DOHH2 (cell line): ENCODE data around the gene PTGES3.

ENCODE experiments used
- H3F3A ChIP-seq: fragments of 200-600 bp; sonication (generic), shearing (Covaris generic); 2 replicates; pipeline ENCODE4 v1.6.0; 2016; ENCODE audit warnings: antibody characterized with exemption, mild to moderate bottlenecking; ENCODE audit not compliant: control insufficient read depth, insufficient read depth
- H3K27ac ChIP-seq: fragments of 200-600 bp; sonication (generic); 2 replicates; pipeline ENCODE4 v1.5.1; 2014; ENCODE audit warnings: low read depth, mild to moderate bottlenecking, low read length, moderate library complexity
- H3K27me3 ChIP-seq: fragments of 200-600 bp; sonication (generic); 2 replicates; pipeline ENCODE4 v1.6.1; 2014; ENCODE audit warnings: mild to moderate bottlenecking, low read length, mixed read lengths; ENCODE audit not compliant: control insufficient read depth
- H3K36me3 ChIP-seq: fragments of 200-600 bp; sonication (generic); 2 replicates; pipeline ENCODE4 v1.6.1; 2014; ENCODE audit warnings: mild to moderate bottlenecking, low read length, moderate library complexity, mixed read lengths; ENCODE audit not compliant: control insufficient read depth
- H3K4me1 ChIP-seq: fragments of 200-600 bp; sonication (generic); 2 replicates; pipeline ENCODE4 v1.6.1; 2014; ENCODE audit warnings: mild to moderate bottlenecking, low read length, mixed read lengths; ENCODE audit not compliant: control insufficient read depth
- H3K4me2 ChIP-seq: fragments of 200-600 bp; sonication (generic); 2 replicates; pipeline ENCODE4 v1.6.0; 2014; ENCODE audit warnings: mild to moderate bottlenecking, low read length, moderate library complexity
- H3K4me3 ChIP-seq: fragments of 200-600 bp; sonication (generic); 2 replicates; pipeline ENCODE4 v1.5.1; 2014; ENCODE audit warnings: mild to moderate bottlenecking, low read length, mixed read lengths
- H3K79me2 ChIP-seq: fragments of 200-600 bp; sonication (generic); 2 replicates; pipeline ENCODE4 v1.6.1; 2014; ENCODE audit warnings: mild to moderate bottlenecking, low read length, mixed read lengths; ENCODE audit not compliant: control insufficient read depth
- H3K9me2 ChIP-seq: fragments of 200-600 bp; sonication (generic); replicated peaks from 2 replicates; pipeline ENCODE4 v1.6.1; 2014; ENCODE audit warnings: mild to moderate bottlenecking, low read length, mixed read lengths; ENCODE audit not compliant: control insufficient read depth
- H3K9me3 ChIP-seq: fragments of 200-600 bp; sonication (generic); 2 replicates; pipeline ENCODE4 v1.6.1; 2014; ENCODE audit warnings: antibody characterized with exemption, low read length, mixed read lengths; ENCODE audit not compliant: control insufficient read depth, insufficient read depth
- H4K20me1 ChIP-seq: fragments of 200-600 bp; sonication (generic); 2 replicates; pipeline ENCODE4 v1.6.0; 2014; ENCODE audit warnings: low read depth, mild to moderate bottlenecking, antibody characterized with exemption, low read length, moderate library complexity; ENCODE audit not compliant: control insufficient read depth, insufficient read depth
- EZH2phosphoT487 ChIP-seq: fragments of 200-600 bp; sonication (generic); IDR thresholded peaks from 2 replicates; pipeline ENCODE4 v1.6.1; 2017; ENCODE audit warnings: borderline replicate concordance, mild to moderate bottlenecking, antibody characterized with exemption, low read length, moderate library complexity, mixed read lengths
- TF ChIP-seq, protein P1 (sequence below): fragments of 200-600 bp; sonication (generic); IDR thresholded peaks from one replicate; pipeline ENCODE4 v1.5.1; 2014; ENCODE audit warnings: antibody characterized with exemption, mild to moderate bottlenecking, low read depth, low read length; ENCODE audit not compliant: poor library complexity, severe bottlenecking

The PTGES3 gene

DNA sequence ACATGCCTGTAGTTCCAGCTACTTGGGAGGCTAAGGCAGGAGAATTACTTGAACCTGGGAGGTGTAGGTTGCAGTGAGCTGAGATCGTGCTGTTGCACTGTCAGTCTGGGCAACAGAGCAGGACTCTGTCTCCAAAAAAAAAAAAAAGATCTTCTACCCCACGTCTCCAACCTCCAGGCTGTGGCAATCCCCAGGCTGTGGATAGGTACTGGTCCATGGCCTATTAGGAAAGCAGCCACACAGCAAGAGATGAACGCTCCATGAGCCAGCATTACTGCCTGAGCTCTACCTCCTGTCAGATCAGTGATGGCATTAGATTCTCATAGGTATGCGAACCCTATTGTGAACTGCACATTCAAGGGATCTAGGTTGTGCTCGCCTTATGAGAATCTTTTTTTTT, 6.1 kb upstream of the PTGES3 start:
- no peaks in the 10 kb centered on the region for H3K27me3 ChIP-seq

DNA sequence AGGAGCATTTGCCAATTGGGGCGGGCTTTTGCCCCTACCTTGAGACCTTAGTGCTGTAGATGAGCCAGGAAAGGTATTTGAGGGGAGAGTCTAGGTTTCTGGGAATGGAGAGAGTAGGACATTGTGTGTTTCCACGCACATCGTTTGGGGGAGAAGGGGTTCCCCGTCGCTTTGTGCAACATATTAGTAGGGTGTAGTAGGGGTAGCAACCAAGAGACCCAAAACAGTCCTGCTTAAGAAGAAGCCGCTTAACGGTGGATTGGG, 694 bp upstream of the PTGES3 start:
- peak overlapping the region; percentile 79 for H3K4me2 ChIP-seq
- no peaks in the 10 kb centered on the region for H3K27me3 ChIP-seq
- peak overlapping the region; percentile 92 for H3K27ac ChIP-seq
- H3K36me3 ChIP-seq = peaks cover 41% of the 10 kb centered on the region
- peaks cover 17% of the 10 kb centered on the region for H3K4me1 ChIP-seq
- peaks cover 8% of the 10 kb centered on the region; the same call in 1 of the 2 replicates for H4K20me1 ChIP-seq
- H3K9me2 ChIP-seq = no peaks in the 10 kb centered on the region
- peaks cover 58% of the 10 kb centered on the region for H3K79me2 ChIP-seq
- peak overlapping the region; percentile 84 for H3K4me3 ChIP-seq
- no peaks in the 10 kb centered on the region for H3K9me3 ChIP-seq
- TF ChIP-seq, protein P1, sequence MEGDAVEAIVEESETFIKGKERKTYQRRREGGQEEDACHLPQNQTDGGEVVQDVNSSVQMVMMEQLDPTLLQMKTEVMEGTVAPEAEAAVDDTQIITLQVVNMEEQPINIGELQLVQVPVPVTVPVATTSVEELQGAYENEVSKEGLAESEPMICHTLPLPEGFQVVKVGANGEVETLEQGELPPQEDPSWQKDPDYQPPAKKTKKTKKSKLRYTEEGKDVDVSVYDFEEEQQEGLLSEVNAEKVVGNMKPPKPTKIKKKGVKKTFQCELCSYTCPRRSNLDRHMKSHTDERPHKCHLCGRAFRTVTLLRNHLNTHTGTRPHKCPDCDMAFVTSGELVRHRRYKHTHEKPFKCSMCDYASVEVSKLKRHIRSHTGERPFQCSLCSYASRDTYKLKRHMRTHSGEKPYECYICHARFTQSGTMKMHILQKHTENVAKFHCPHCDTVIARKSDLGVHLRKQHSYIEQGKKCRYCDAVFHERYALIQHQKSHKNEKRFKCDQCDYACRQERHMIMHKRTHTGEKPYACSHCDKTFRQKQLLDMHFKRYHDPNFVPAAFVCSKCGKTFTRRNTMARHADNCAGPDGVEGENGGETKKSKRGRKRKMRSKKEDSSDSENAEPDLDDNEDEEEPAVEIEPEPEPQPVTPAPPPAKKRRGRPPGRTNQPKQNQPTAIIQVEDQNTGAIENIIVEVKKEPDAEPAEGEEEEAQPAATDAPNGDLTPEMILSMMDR = no peak
- TF ChIP-seq EZH2phosphoT487 = no peak
- H3F3A ChIP-seq = peaks cover 13% of the 10 kb centered on the region

More for the DNA sequence above, 6.1 kb upstream of the PTGES3 start:
- Histone ChIP-seq H3F3A (peaks cover 3% of the 10 kb centered on the region; the same call in 1 of the 2 replicates), H3K27ac (no peak overlapping the region), H3K9me2 (no peaks in the 10 kb centered on the region), H3K4me2 (no peak overlapping the region), H3K9me3 (no peaks in the 10 kb centered on the region), H3K36me3 (no peaks in the 10 kb centered on the region; the same call in 1 of the 2 replicates), H4K20me1 (no peaks in the 10 kb centered on the region), H3K4me3 (no peak overlapping the region), H3K79me2 (peaks cover 8% of the 10 kb centered on the region), H3K4me1 (no peaks in the 10 kb centered on the region; the same call in 1 of the 2 replicates)
- no peak for TF ChIP-seq EZH2phosphoT487
- TF ChIP-seq, protein P1 = no peak

DNA sequence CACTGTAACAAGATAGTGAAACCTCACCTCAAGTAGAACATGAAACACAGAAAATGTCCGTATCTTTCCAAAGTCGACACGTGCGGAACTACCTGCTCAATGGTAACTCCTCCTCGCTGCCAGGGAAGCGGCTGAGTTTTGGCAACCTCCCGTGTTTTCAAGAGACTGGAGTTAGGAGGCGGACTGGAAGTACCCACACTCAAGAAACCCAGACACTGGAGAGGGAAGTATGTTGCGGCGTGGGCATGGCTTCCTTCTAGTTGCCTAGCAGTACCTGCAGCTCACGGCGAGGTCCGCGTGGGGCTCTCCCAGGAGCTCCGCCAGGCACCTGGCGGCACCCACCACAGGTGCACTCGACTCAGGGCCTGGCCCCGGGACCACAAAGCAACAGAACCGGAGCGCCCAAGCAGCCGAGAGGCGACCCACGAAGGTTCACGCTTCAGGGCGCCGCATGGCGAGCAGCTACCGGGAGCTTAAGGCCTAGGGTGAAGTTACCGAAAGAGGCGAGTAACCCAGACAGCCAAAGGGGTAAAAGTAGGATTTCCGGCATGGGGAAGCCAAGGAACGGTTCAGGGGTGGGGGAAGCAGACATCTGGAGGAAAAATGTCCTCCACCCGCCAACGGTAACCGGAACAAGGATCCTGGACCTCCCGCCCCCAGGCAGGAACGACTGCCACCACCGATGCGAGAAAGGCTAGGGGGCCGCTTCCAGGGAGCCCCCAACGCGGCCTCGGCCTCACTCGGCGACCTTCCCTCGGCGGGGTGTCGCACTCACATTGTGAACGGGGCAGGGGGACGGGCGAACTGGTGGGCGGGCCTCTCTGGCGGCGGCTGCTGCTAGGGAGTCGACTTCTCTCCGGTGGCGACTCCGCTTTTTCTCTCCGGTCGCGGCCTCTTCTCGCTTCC, 608 bp downstream of the PTGES3 start:
- TF ChIP-seq EZH2phosphoT487 = no peak
- TF ChIP-seq, protein P1 = no peak
- Histone ChIP-seq H3K36me3 (peaks cover 48% of the 10 kb centered on the region), H3K27ac (peak overlapping the region; percentile 92), H3K9me3 (no peaks in the 10 kb centered on the region), H3K27me3 (no peaks in the 10 kb centered on the region), H3K4me1 (peaks cover 18% of the 10 kb centered on the region), H3K4me2 (peak overlapping the region; percentile 69), H3K9me2 (no peaks in the 10 kb centered on the region), H3K4me3 (peak overlapping the region; percentile 96), H3F3A (peaks cover 13% of the 10 kb centered on the region), H3K79me2 (peaks cover 71% of the 10 kb centered on the region), H4K20me1 (peaks cover 18% of the 10 kb centered on the region)
